Adrenal gland (tissue), 5 donors: Measurements from ENCODE around the gene RRP1.

Experiments used
- CTCF ChIP-seq, 6 experiments: fragments of 450-650 bp in 4 of 6; fragments of 200-600 bp in 2 of 6; sonication (generic) in 1 of 6; IDR thresholded peaks; 1 replicate in 5 of 6; 2 replicates in 1 of 6; pipeline versions ENCODE4 v1.5.1 to v1.8.0; 2016 to 2021; ENCODE audit warnings: antibody characterized with exemption in 6 of 6, mild to moderate bottlenecking in 2 of 6, moderate library complexity in 1 of 6
- POLR2A ChIP-seq, 2 donors: fragments of 450-650 bp; IDR thresholded peaks; one replicate each; pipeline ENCODE4 v1.6.1; 2017; ENCODE audit warnings: antibody characterized with exemption in 2 of 2, mild to moderate bottlenecking in 2 of 2, moderate library complexity in 1 of 2
- donor health status: DM: no; HTN: no; CAD: no.

DNA sequence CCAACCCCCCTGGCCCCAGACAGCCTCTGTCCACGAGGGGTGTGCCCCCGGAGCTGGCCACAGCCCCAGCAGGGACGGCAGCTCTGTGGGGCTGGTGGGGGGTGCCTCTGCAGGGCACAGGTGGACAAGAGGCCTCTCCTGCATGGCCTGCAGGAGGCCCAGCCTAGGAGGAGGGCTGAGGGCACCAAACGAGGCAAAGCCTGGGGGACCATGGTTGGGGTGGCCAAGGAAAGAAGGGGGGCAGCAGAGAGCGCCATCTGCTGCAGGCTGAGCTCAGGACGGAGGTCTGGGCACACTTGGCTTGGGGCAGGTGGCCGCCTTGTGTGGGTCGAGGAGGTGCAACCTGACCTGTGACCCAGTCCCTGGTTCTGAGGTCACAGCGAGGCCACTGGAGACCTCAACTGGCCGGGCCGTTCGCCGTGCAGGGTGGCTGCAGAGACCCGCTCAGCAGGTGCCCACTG lies 27.3 kb downstream of the RRP1 start:
- TF ChIP-seq CTCF (IDR thresholded peaks at IDR 0.05): no peak
- no peak for TF ChIP-seq POLR2A (IDR thresholded peaks at IDR 0.05)
